Measurements from ENCODE around the gene ZNF221. TPM values are rescaled to one million over a fixed set of nuclear protein-coding genes. Genes with fewer than 3 reads are reported as not detected.

Gene ZNF221
- polyA plus RNA-seq, 1 donor, result 2.4 TPM

DNA sequence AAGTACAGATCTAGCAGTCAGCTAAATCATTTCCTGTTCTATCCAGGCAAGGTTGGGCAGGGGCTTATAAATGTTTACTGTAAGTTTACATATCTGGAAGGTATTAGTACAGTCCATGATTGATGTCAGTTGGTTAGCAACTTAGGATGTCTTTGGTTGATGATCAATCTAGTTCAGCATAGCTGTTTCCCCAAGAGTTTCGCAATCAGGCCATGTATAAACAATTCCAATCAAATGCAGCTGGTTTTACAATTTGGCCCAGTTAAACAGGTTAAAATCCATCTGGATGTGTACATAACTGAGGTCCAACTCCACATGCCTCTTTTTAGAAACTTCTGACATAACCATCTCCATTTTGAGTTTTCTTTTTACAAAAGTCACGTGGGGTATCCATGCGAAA is 6.9 kb downstream of the ZNF221 start:
- no peak for DNase-seq (ENCODE audit: low read depth)

DNA sequence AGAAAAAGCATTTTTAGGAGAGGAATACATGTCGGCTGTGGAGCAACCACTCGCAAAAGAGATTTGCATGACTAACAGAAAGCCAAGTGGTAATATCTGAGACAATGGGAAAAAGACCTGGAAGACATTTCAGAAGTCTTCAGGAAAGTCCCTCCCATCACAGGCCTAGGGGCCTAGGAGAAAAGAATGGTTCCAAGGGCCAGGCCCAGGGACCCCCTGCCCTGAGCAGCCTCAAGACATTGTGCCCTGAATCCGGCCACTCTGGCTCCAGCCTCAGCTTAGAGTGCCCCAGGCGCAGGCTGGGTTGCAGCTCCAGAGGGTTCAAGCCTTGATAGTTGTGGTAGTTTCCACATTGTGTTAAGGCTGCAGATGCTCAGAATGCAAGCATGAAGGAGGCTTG is 9.4 kb downstream of the ZNF221 start:
- no peak for DNase-seq (ENCODE audit: low read depth)

DNA sequence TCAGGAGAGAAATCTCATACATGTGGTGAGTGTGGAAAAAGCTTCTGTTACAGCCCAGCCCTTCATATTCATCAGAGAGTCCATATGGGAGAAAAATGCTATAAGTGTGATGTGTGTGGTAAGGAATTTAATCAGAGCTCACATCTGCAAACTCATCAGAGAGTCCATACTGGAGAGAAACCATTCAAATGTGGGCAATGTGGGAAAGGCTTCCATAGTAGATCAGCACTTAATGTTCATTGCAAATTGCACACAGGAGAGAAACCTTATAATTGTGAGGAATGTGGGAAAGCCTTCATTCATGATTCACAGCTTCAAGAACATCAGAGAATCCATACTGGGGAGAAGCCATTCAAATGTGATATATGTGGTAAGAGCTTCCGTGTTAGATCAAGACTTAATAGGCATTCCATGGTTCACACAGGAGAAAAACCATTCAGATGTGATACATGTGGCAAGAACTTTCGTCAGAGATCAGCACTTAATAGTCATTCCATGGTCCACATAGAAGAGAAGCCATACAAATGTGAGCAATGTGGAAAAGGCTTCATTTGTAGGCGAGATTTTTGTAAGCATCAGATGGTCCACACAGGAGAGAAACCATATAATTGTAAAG is 15.2 kb downstream of the ZNF221 start:
- no peak for DNase-seq (ENCODE audit: low read depth)

DNA sequence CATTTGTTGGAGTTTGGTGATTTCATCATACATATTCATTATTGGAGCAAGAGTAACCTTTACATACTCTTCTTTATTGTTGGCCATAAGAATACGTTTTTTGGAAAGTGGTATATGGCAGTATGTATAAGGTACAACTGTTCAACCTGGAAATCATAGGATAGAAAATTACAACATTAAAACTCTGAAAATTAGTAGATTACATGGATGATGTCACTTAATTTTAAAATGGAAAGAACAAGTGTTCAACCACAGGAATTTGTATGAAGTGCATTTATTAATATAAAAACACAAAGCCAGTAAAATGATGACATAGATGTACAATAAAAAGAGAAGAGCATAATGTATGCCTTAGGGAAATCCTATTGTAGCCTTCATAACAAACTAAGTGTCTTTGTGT is 25.7 kb downstream of the ZNF221 start:
- DNase-seq (ENCODE audit: low read depth), result no peak

DNA sequence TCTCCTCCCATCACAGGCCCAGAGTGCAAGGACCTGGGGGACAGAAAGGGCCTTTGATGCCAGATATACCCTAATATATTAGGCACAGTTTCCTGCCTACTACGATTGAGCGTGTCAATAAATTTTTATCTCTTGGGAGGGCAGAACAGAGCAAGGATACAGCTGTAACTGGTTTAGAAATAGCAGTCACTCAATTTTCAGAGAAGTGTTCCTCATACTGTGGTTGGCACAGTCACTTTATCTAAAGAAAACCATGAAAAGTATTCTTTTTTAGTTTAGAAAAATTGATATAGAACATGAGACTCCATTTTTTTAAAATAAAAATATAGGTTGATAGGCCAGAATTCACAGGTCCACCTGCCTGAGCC is 32.5 kb downstream of the ZNF221 start:
- no peak for DNase-seq (ENCODE audit: low read depth)

DNA sequence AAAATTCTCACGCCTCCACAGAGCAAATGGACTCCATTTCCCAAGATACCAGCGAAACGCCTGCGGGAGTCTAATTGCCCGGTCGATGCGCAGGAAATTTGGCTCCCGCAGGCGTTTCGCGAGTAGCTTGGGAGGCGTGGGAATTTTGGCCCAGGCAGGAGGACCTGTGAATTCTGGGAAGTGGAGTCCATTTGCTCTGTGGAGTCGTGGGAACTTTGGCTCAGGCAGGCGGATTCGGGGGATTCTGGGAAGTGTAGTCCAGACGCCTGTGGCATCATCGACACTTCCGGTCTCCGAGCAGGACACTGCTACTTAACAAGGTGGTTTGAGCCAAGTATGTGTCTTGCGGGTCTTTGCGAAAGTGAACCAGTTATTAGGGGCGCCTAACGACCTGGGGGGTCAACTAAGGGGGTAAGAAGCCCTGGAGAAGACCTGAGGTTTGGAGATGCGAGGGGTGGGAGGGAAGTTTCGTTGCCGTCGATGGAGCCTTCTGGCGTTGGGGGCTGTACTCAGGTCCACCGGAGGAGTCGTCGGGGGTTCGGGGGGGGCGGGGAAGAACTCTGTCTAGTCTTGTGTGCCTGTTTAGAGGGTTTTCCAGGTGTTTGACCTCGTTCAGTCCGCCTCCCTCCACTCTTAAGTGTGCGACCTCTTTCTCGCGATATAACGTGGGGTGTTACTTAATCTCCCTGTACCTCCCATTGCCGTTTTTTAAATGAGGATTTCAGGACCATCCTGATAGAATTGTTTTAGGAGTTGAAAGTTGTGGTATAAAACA is 33.1 kb downstream of the ZNF221 start, which contains the start of gene ZNF155:
Gene ZNF155 (plus strand): TSS at position 277 of the 775 bp plus-strand sequence. CDS start 4,356 bp downstream, outside the sequence.
- peak; percentile 95 for DNase-seq (ENCODE audit: low read depth)

DNA sequence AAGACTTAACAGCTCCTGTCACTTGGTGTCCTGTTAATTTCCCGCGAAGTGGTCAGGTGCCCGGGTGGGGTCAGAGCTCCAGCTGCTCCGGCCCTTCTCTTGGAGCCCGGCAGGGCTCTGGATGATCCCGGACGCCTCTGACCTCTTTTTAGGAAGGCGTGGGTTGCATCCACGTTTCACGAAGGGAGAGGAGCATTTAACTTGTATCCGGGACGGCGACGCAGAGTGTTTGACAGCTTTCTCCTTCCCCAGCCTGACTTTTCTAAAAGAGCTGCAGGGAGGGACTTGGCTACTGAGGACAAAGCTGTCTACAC is 33.6 kb downstream of the ZNF221 start:
- DNase-seq (ENCODE audit: low read depth), result no peak

GRCh38 chr19:43997631-43998290 is 46.7 kb downstream of the ZNF221 start:
- no peak for DNase-seq (ENCODE audit: low read depth)

DNA sequence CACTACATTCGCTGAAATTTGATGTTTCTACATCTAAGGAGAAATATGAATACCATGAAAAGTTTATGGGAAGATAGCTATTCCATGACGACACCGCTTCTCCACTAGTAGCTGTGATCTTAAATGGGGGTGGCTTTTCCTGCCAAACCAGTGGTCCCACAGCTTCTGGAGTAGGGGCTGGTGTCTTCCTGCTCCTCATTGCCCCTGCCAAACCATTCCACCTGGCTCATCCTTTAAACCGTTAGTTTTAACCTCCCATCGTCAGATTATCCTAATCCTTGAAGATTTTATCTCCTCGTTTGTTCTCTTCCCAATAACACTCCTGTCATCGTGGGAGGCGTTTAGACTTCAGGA is 51.2 kb downstream of the ZNF221 start:
- no peak for DNase-seq (ENCODE audit: low read depth)

- DNase-seq (ENCODE audit: low read depth), result peak; percentile 97
Measured at GRCh38 chr19:44002566-44003460, 51.8 kb downstream of the ZNF221 start, which contains the start of gene ZNF230. Gene ZNF230, plus strand, starts transcription at chr19:44002957. Its CDS starts 4,122 bp downstream, at chr19:44007079.

- DNase-seq (ENCODE audit: low read depth), result no peak
Measured at GRCh38 chr19:44003461-44004009, 52.5 kb downstream of the ZNF221 start.

DNA sequence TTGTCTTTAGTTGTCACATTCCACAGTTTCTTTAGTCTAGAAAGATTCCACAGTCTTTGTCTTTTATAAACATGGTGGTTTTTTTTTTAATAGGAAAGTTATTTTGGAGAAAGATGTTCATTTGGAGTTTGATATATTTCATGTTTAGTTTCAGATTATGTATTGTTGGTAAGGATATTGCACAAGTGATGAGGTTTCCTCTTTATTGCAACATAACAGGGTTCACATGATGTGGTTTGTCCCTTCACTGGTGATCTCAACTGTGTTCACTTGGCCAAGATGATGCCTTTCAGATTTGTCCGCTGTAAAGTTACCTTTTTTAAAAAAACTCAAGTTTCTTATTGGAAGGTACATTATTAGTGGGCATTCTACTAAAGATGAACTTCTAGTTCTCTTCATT is 54.9 kb downstream of the ZNF221 start:
- no peak for DNase-seq (ENCODE audit: low read depth)

- no peak for DNase-seq (ENCODE audit: low read depth)
Measured at GRCh38 chr19:44007473-44007872, 56.4 kb downstream of the ZNF221 start.

DNA sequence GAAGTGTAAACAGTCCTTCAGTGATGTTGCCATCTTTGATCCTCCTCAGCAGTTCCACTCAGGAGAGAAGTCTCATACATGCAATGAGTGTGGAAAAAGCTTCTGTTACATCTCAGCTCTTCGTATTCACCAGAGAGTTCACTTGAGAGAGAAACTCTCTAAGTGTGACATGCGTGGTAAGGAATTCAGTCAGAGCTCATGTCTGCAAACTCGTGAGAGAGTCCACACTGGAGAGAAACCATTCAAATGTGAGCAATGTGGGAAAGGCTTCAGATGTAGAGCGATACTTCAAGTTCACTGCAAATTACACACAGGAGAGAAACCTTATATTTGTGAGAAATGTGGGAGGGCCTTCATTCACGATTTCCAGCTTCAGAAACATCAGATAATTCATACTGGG is 59.4 kb downstream of the ZNF221 start:
- DNase-seq (ENCODE audit: low read depth), result no peak

Other genes starting within 250 kb of the ZNF221 start
- not detected for gene IRGC, start 235.2 kb upstream of the ZNF221 start, polyA plus RNA-seq (ENCODE audit: insufficient read length)
- 34.3 TPM for gene SMG9, start 196.3 kb upstream of the ZNF221 start, polyA plus RNA-seq (ENCODE audit: insufficient read length)
- gene KCNN4, start 170.3 kb upstream of the ZNF221 start, polyA plus RNA-seq (ENCODE audit: insufficient read length), result 0.51 TPM
- gene LYPD5, start 148.8 kb upstream of the ZNF221 start, polyA plus RNA-seq (ENCODE audit: insufficient read length), result 0.34 TPM
- gene ZNF283, start 123.9 kb upstream of the ZNF221 start, polyA plus RNA-seq (ENCODE audit: insufficient read length), result 9.7 TPM
- gene ZNF404, start 67.3 kb upstream of the ZNF221 start, polyA plus RNA-seq (ENCODE audit: insufficient read length), result 8.8 TPM
- 12.5 TPM for gene ZNF45, start 15.9 kb upstream of the ZNF221 start, polyA plus RNA-seq (ENCODE audit: insufficient read length)
- 7.0 TPM for gene ZNF155, start 33.0 kb downstream of the ZNF221 start, polyA plus RNA-seq (ENCODE audit: insufficient read length)
- 2.9 TPM for gene ZNF230, start 51.7 kb downstream of the ZNF221 start, polyA plus RNA-seq (ENCODE audit: insufficient read length)
- 4.7 TPM for gene ZNF222, start 74.2 kb downstream of the ZNF221 start, polyA plus RNA-seq (ENCODE audit: insufficient read length)
- 4.7 TPM for gene ZNF223, start 100.8 kb downstream of the ZNF221 start, polyA plus RNA-seq (ENCODE audit: insufficient read length)
- 2.6 TPM for gene ZNF284, start 120.9 kb downstream of the ZNF221 start, polyA plus RNA-seq (ENCODE audit: insufficient read length)
- gene ZNF224, start 143.1 kb downstream of the ZNF221 start, polyA plus RNA-seq (ENCODE audit: insufficient read length), result 16.8 TPM
- 4.0 TPM for gene ZNF225, start 162.2 kb downstream of the ZNF221 start, polyA plus RNA-seq (ENCODE audit: insufficient read length)
- gene ZNF234, start 190.3 kb downstream of the ZNF221 start, polyA plus RNA-seq (ENCODE audit: insufficient read length), result 9.4 TPM
- gene ZNF226, start 213.9 kb downstream of the ZNF221 start, polyA plus RNA-seq (ENCODE audit: insufficient read length), result 12.4 TPM